Left ventricle myocardium inferior (tissue), 1 donor: ENCODE data around the gene PI4KB. TPM values are rescaled to one million over a fixed set of nuclear protein-coding genes. Genes with fewer than 3 reads are reported as not detected.
"Not testable (repeated sequence)": the region's sequence is repeated elsewhere in the genome, so short reads cannot be mapped to it uniquely, and the experiment has no call there.

Source experiments
- DNase-seq: peaks from one replicate; pipeline ENCODE4 v3.0.0-alpha.2; 2020
- H3K27ac ChIP-seq: fragments of 200-600 bp; replicated peaks from 2 replicates; pipeline ENCODE4 v1.8.0; 2021
- H3K27me3 ChIP-seq: fragments of 200-600 bp; 2 replicates; pipeline ENCODE4 v1.8.0; 2021; ENCODE audit warnings: low read depth
- H3K36me3 ChIP-seq: fragments of 200-600 bp; 2 replicates; pipeline ENCODE4 v1.8.0; 2021
- H3K4me1 ChIP-seq: fragments of 200-600 bp; 2 replicates; pipeline ENCODE4 v1.8.0; 2021
- H3K4me3 ChIP-seq: fragments of 200-600 bp; 2 replicates; pipeline ENCODE4 v1.8.0; 2021; ENCODE audit warnings: mild to moderate bottlenecking, moderate library complexity
- H3K9me3 ChIP-seq: fragments of 200-600 bp; replicated peaks from 2 replicates; pipeline ENCODE4 v1.8.0; 2021
- intact Hi-C: fragments of 100-400 bp; cut with micrococcal nuclease; formaldehyde crosslinking; loops from one replicate; pipeline ENCODE4 v1.11.0; 2022
- total RNA-seq: library from RNA; stranded (reverse); fragmentation: NEBNext Ultra II Directional; extraction: Animal tissue kit (Norgen Biotek cat#: 25700); gene quantifications from one replicate; pipeline ENCODE4 v1.2.1, GENCODE V29; 2021
- TF ChIP-seq, protein P1 (sequence below): fragments of 200-600 bp; IDR thresholded peaks from 2 replicates; pipeline ENCODE4 v1.8.0; 2021; ENCODE audit warnings: antibody characterized with exemption, mild to moderate bottlenecking, borderline replicate concordance
- donor health status: DM: no; HTN: yes; CAD: no; lungs with severe emphysema.

The PI4KB gene
- total RNA-seq, 1 donor from 2014 or later = 44.5 TPM

- intact Hi-C loops = no loop called here
- peaks cover 53% of the 10 kb centered on the region for H3K36me3 ChIP-seq
Measured at GRCh38 chr1:151362308-151363155, 35.3 kb upstream of the PI4KB start.

DNA sequence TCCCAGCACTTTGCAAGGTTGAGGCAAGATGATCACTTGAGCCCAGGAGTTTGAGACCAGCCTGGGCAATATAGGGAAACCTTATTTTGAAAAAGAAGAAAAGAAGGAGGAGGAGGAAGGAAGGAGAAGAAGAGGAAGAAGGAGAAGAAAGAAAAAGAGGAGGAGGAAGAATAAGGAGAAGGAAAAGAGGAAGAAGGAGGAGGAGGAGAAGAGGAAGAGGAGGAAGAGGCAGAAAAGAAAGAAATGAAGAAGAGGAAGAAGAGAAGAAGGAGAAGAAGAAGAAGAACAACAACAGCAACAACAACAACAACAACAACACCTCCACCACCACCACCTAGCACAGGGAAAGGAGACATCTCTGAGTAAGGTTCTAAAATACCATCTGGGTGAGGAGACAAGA is 34.7 kb upstream of the PI4KB start:
- peaks cover 47% of the 10 kb centered on the region for H3K36me3 ChIP-seq
- no peaks in the 10 kb centered on the region for H3K27me3 ChIP-seq
- TF ChIP-seq, protein P1, sequence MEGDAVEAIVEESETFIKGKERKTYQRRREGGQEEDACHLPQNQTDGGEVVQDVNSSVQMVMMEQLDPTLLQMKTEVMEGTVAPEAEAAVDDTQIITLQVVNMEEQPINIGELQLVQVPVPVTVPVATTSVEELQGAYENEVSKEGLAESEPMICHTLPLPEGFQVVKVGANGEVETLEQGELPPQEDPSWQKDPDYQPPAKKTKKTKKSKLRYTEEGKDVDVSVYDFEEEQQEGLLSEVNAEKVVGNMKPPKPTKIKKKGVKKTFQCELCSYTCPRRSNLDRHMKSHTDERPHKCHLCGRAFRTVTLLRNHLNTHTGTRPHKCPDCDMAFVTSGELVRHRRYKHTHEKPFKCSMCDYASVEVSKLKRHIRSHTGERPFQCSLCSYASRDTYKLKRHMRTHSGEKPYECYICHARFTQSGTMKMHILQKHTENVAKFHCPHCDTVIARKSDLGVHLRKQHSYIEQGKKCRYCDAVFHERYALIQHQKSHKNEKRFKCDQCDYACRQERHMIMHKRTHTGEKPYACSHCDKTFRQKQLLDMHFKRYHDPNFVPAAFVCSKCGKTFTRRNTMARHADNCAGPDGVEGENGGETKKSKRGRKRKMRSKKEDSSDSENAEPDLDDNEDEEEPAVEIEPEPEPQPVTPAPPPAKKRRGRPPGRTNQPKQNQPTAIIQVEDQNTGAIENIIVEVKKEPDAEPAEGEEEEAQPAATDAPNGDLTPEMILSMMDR = no peak
- no peak for DNase-seq
- intact Hi-C loops = no loop called here
- peaks cover 6% of the 10 kb centered on the region for H3K9me3 ChIP-seq
- H3K4me3 ChIP-seq = no peak overlapping the region
- H3K27ac ChIP-seq = no peak overlapping the region
- peaks cover 2% of the 10 kb centered on the region for H3K4me1 ChIP-seq

More at GRCh38 chr1:151362308-151363155, 35.3 kb upstream of the PI4KB start:
- Histone ChIP-seq H3K4me3 (no peak overlapping the region), H3K27me3 (no peaks in the 10 kb centered on the region), H3K9me3 (peaks cover 6% of the 10 kb centered on the region), H3K27ac (no peak overlapping the region), H3K4me1 (peaks cover 8% of the 10 kb centered on the region)
- TF ChIP-seq, protein P1 = no peak
- DNase-seq = no peak

GRCh38 chr1:151356696-151357095 is 29.5 kb upstream of the PI4KB start:
- no peaks in the 10 kb centered on the region for H3K4me1 ChIP-seq
- intact Hi-C loops = no loop called here
- TF ChIP-seq, protein P1 = no peak
- no peaks in the 10 kb centered on the region for H3K27me3 ChIP-seq
- no peak overlapping the region for H3K4me3 ChIP-seq
- no peak overlapping the region for H3K27ac ChIP-seq
- no peaks in the 10 kb centered on the region for H3K36me3 ChIP-seq
- no peak for DNase-seq
- peaks cover 4% of the 10 kb centered on the region for H3K9me3 ChIP-seq

GRCh38 chr1:151352021-151352718 is 25.0 kb upstream of the PI4KB start:
- H3K36me3 ChIP-seq = no peaks in the 10 kb centered on the region
- TF ChIP-seq, protein P1 = no peak
- peaks cover 14% of the 10 kb centered on the region for H3K9me3 ChIP-seq
- peaks cover 7% of the 10 kb centered on the region for H3K4me1 ChIP-seq
- no peak overlapping the region for H3K27ac ChIP-seq
- no peak for DNase-seq
- intact Hi-C loops = no loop called here
- H3K27me3 ChIP-seq = no peaks in the 10 kb centered on the region
- no peak overlapping the region for H3K4me3 ChIP-seq

- H3K9me3 ChIP-seq = peaks cover 14% of the 10 kb centered on the region
- H3K4me3 ChIP-seq, intact Hi-C loops, DNase-seq, H3K36me3 ChIP-seq, H3K27ac ChIP-seq, H3K27me3 ChIP-seq: not testable (repeated sequence)
- H3K4me1 ChIP-seq = peaks cover 21% of the 10 kb centered on the region
Measured at GRCh38 chr1:151350323-151350722, 23.1 kb upstream of the PI4KB start.
